Loucy (cell line): ENCODE data around the gene GPHN.

Experiments used
- EZH2phosphoT487 ChIP-seq: fragments of 200-600 bp; IDR thresholded peaks from 2 replicates; pipeline ENCODE4 v1.6.1; 2018; ENCODE audit warnings: antibody characterized with exemption, mild to moderate bottlenecking, moderate library complexity, borderline replicate concordance
- TF ChIP-seq, protein P1 (sequence below): fragments of 200-600 bp; sonication (generic); conservative IDR thresholded peaks from 2 replicates; pipeline ENCODE4 v1.5.1; 2014; ENCODE audit warnings: mild to moderate bottlenecking, antibody characterized with exemption, low read length

DNA sequence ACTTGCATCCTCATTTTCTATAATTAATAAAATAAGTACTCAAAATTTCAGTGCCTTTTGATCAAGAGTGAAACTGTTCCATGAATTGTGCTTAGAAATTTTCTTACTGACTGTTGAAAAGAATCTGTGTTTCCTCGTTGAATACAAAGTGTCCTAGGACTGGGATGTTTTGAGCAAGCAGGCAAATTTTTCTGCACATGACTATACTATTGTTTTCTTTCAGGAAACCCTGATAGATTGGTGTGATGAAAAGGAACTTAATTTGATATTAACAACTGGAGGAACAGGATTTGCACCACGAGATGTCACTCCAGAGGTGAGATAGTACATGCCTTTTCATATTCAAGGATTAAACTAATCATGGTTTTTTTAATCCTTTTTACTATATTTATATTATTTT, 316.3 kb downstream of the GPHN start:
- TF ChIP-seq, protein P1, sequence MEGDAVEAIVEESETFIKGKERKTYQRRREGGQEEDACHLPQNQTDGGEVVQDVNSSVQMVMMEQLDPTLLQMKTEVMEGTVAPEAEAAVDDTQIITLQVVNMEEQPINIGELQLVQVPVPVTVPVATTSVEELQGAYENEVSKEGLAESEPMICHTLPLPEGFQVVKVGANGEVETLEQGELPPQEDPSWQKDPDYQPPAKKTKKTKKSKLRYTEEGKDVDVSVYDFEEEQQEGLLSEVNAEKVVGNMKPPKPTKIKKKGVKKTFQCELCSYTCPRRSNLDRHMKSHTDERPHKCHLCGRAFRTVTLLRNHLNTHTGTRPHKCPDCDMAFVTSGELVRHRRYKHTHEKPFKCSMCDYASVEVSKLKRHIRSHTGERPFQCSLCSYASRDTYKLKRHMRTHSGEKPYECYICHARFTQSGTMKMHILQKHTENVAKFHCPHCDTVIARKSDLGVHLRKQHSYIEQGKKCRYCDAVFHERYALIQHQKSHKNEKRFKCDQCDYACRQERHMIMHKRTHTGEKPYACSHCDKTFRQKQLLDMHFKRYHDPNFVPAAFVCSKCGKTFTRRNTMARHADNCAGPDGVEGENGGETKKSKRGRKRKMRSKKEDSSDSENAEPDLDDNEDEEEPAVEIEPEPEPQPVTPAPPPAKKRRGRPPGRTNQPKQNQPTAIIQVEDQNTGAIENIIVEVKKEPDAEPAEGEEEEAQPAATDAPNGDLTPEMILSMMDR = no peak
- no peak for TF ChIP-seq EZH2phosphoT487
